Measurements from ENCODE around the gene CUTA.

Gene CUTA

GRCh38 chr6:33437666-33438065, 19.8 kb upstream of the CUTA start:
- peaks cover 15% of the 10 kb centered on the region for H3K4me1 Mint-ChIP-seq
- no peaks in the 10 kb centered on the region for H3K27me3 Mint-ChIP-seq (ENCODE audit: low read depth)

GRCh38 chr6:33434961-33435360, 17.1 kb upstream of the CUTA start:
- Mint-ChIP-seq H3K4me1 (peaks cover 37% of the 10 kb centered on the region), H3K36me3 (ENCODE audit: low read depth) (peaks cover 47% of the 10 kb centered on the region), H3K27me3 (ENCODE audit: low read depth) (no peaks in the 10 kb centered on the region), H3K27ac (no peak overlapping the region), H3K4me3 (no peak overlapping the region), H3K9me3 (no peaks in the 10 kb centered on the region)
- no peak for TF ChIP-seq CTCF (IDR thresholded peaks at IDR 0.05; ENCODE audit: unreplicated experiment in 3 of 3)

More at GRCh38 chr6:33437666-33438065, 19.8 kb upstream of the CUTA start:
- TF ChIP-seq CTCF (IDR thresholded peaks at IDR 0.05; ENCODE audit: unreplicated experiment in 3 of 3) = no peak
- no peak overlapping the region for H3K27ac Mint-ChIP-seq
- H3K36me3 Mint-ChIP-seq (ENCODE audit: low read depth) = peaks cover 68% of the 10 kb centered on the region
- no peaks in the 10 kb centered on the region for H3K9me3 Mint-ChIP-seq
- no peak overlapping the region for H3K4me3 Mint-ChIP-seq

GRCh38 chr6:33433544-33434191, 15.8 kb upstream of the CUTA start:
- H3K4me3 Mint-ChIP-seq = peak overlapping the region; percentile 1 to 37 (median 6)

GRCh38 chr6:33433001-33433543, 15.2 kb upstream of the CUTA start:
- TF ChIP-seq CTCF (IDR thresholded peaks at IDR 0.05; ENCODE audit: unreplicated experiment in 3 of 3) = no peak
- H3K4me1 Mint-ChIP-seq = peaks cover 55% of the 10 kb centered on the region
- H3K27ac Mint-ChIP-seq = peak overlapping the region; percentile 26 to 44 (median 31)
- H3K9me3 Mint-ChIP-seq = no peaks in the 10 kb centered on the region
- peaks cover 29% of the 10 kb centered on the region for H3K36me3 Mint-ChIP-seq (ENCODE audit: low read depth)
- peak overlapping the region; percentile 42 to 55 (median 49) for H3K4me3 Mint-ChIP-seq
- H3K27me3 Mint-ChIP-seq (ENCODE audit: low read depth) = no peaks in the 10 kb centered on the region

More at GRCh38 chr6:33433544-33434191, 15.8 kb upstream of the CUTA start:
- no peak for TF ChIP-seq CTCF (IDR thresholded peaks at IDR 0.05; ENCODE audit: unreplicated experiment in 3 of 3)
- Mint-ChIP-seq H3K36me3 (ENCODE audit: low read depth) (peaks cover 35% of the 10 kb centered on the region), H3K27ac (peak overlapping the region in 2 of 3 experiments; percentile 1 to 5), H3K9me3 (no peaks in the 10 kb centered on the region), H3K27me3 (ENCODE audit: low read depth) (no peaks in the 10 kb centered on the region), H3K4me1 (peaks cover 50% of the 10 kb centered on the region)

- Mint-ChIP-seq H3K27ac (peak overlapping the region; percentile 26 to 50 (median 44)), H3K36me3 (ENCODE audit: low read depth) (peaks cover 26% of the 10 kb centered on the region), H3K27me3 (ENCODE audit: low read depth) (no peaks in the 10 kb centered on the region), H3K4me3 (peak overlapping the region; percentile 52 to 59 (median 55)), H3K4me1 (peaks cover 55% of the 10 kb centered on the region), H3K9me3 (no peaks in the 10 kb centered on the region)
- TF ChIP-seq CTCF (IDR thresholded peaks at IDR 0.05; ENCODE audit: unreplicated experiment in 3 of 3) = no peak
Measured at GRCh38 chr6:33432546-33432945, 14.6 kb upstream of the CUTA start.

Data from nephron (organoid).